Activated gamma-delta T cell treated with anti-CD3 and anti-CD28 coated beads, Interleukin-2, amount 50 U/mL, for 16 hours (primary cell): Measurements from ENCODE around the gene ABO.
"Not testable (repeated sequence)": the region's sequence is repeated elsewhere in the genome, so short reads cannot be mapped to it uniquely, and the experiment has no call there.

Experiments
- DNase-seq: peaks from one replicate; pipeline ENCODE4 v3.0.0-alpha.2; 2020; ENCODE audit warnings: low read depth

The ABO gene

GRCh38 chr9:133225171-133226011 is 49.6 kb downstream of the ABO start:
- DNase-seq: no peak

- DNase-seq: no peak
Observed at GRCh38 chr9:133224762-133225161, 50.2 kb downstream of the ABO start.

GRCh38 chr9:133223159-133223756 is 51.7 kb downstream of the ABO start:
- not testable (repeated sequence) for DNase-seq

- not testable (repeated sequence) for DNase-seq
Observed at GRCh38 chr9:133221994-133222393, 53.0 kb downstream of the ABO start.

- DNase-seq: no peak
Observed at GRCh38 chr9:133221177-133221809, 53.7 kb downstream of the ABO start.

GRCh38 chr9:133218049-133218975 is 56.7 kb downstream of the ABO start:
- DNase-seq: not testable (repeated sequence)

- DNase-seq: not testable (repeated sequence)
Observed at GRCh38 chr9:133217333-133217988, 57.5 kb downstream of the ABO start.

GRCh38 chr9:133214276-133214675 is 60.7 kb downstream of the ABO start:
- not testable (repeated sequence) for DNase-seq

- no peak for DNase-seq
Observed at GRCh38 chr9:133210609-133211008, 64.4 kb downstream of the ABO start.

GRCh38 chr9:133210202-133210532 is 64.8 kb downstream of the ABO start:
- no peak for DNase-seq

- not testable (repeated sequence) for DNase-seq
Observed at GRCh38 chr9:133209327-133210201, 65.4 kb downstream of the ABO start.

GRCh38 chr9:133208880-133209300 is 66.1 kb downstream of the ABO start, which contains the start of gene OBP2B:
TSS of gene OBP2B (minus strand) at chr9:133209250. CDS start at chr9:133209199, 51 bp downstream.
- not testable (repeated sequence) for DNase-seq

- not testable (repeated sequence) for DNase-seq
Observed at GRCh38 chr9:133208171-133208879, 66.7 kb downstream of the ABO start.

GRCh38 chr9:133207540-133208170 is 67.3 kb downstream of the ABO start:
- DNase-seq: no peak

GRCh38 chr9:133207021-133207531 is 67.9 kb downstream of the ABO start:
- no peak for DNase-seq

GRCh38 chr9:133205996-133206931 is 68.7 kb downstream of the ABO start:
- DNase-seq: no peak

GRCh38 chr9:133205481-133205887 is 69.5 kb downstream of the ABO start:
- DNase-seq: not testable (repeated sequence)
